ENCODE data around the gene ANK2.

Gene ANK2

GRCh38 chr4:113290666-113291065 lies 241.2 kb downstream of the ANK2 start:
- TF ChIP-seq CTCF (IDR thresholded peaks at IDR 0.05) = no peak

GRCh38 chr4:113292371-113293042 lies 243.1 kb downstream of the ANK2 start:
- TF ChIP-seq CTCF (IDR thresholded peaks at IDR 0.05) = no peak

GRCh38 chr4:113293043-113293560 lies 243.6 kb downstream of the ANK2 start:
- no peak for TF ChIP-seq CTCF (IDR thresholded peaks at IDR 0.05)

GRCh38 chr4:113293674-113294073 lies 244.2 kb downstream of the ANK2 start:
- 0 out of 2 replicates have a peak, but pooled peaks have one; percentile 11 for TF ChIP-seq CTCF (IDR thresholded peaks at IDR 0.05)

GRCh38 chr4:113294908-113295307 lies 245.5 kb downstream of the ANK2 start:
- 0 out of 2 replicates have a peak, but pooled peaks have one; percentile 12 for TF ChIP-seq CTCF (IDR thresholded peaks at IDR 0.05)

GRCh38 chr4:113300471-113300928 lies 251.0 kb downstream of the ANK2 start:
- no peak for TF ChIP-seq CTCF (IDR thresholded peaks at IDR 0.05)

GRCh38 chr4:113302051-113302450 lies 252.6 kb downstream of the ANK2 start:
- no peak for TF ChIP-seq CTCF (IDR thresholded peaks at IDR 0.05)

Data from LNCAP (cell line).